A673 (cell line): ENCODE measurements around the gene GOLGB1.

ENCODE experiments used
- CTCF ChIP-seq: fragments of 300-800, 200-600 bp; sonication (generic); conservative IDR thresholded peaks from 2 replicates; pipeline ENCODE4 v1.5.1; 2017; ENCODE audit warnings: low read depth, mild to moderate bottlenecking, antibody characterized with exemption, low read length, moderate library complexity, mixed read lengths
- EZH2 ChIP-seq: fragments of 200-600 bp; sonication (generic); IDR thresholded peaks from 2 replicates; pipeline ENCODE4 v1.6.1; 2017; ENCODE audit warnings: borderline replicate concordance, low read depth, mild to moderate bottlenecking, mixed read lengths, antibody characterized with exemption, low read length; ENCODE audit not compliant: poor library complexity, severe bottlenecking

DNA sequence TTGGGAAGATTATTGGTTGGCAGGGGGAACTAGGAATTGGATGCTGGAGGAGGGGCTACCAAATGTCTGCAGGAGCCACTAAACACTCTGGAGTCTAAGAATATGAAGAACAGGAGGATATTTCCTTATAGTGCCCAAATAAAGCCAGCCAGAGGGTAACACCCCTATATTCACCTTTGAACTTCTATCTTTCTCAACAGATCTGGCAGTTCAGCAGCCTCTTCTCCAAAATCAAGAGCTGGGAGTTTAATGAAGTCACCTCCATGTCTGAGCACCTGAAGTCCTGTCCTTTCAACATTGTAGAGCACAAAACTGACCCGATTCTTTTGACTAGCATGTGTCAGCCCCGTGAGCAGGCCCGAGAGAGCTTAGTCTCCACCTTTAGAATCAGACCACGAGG lies 123.0 kb downstream of the GOLGB1 start:
- TF ChIP-seq CTCF (no peak), EZH2 (no peak)
